Measurements from ENCODE around the gene RHOD. TPM values are rescaled to one million over a fixed set of nuclear protein-coding genes. Genes with fewer than 3 reads are reported as not detected.

The RHOD gene
- total and polyA plus RNA-seq, 4 donors, result 7.3 to 39.3 (median 16.5) TPM

DNA sequence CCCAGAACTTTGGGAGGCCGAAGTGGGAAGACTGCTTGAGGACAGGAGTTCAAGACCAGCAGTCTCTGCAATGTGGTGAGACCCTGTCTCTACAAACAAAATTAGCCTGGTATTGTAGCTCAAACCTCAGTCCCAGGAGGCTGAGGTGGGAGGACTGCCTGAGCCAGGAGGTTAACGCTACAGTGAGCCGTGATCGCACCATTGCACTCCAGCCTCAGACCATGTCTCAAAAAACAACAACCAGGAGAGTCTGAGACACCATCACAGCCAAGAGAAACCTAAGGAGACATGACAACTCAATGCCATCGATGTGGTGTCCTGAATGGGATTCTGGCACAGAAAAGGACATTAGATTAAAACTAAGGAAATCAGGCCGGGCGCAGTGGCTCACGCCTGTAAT lies 34.1 kb downstream of the RHOD start:
- Histone ChIP-seq H3K27me3 (ENCODE audit: control insufficient read depth in 3 of 3, insufficient read depth in 3 of 3, low read length in 2 of 3) (peaks cover 0 to 3% (median 0%) of the 10 kb centered on the region in 3 donors), H3K9ac (ENCODE audit: insufficient read depth in 1 of 2, low read length in 2 of 2) (no peak overlapping the region), H3K27ac (ENCODE audit: low read depth in 1 of 2, low read length in 1 of 2) (no peak overlapping the region), H3K36me3 (ENCODE audit: control insufficient read depth in 4 of 4, insufficient read depth in 4 of 4, low read length in 4 of 4) (no peaks in the 10 kb centered on the region), H3K9me3 (ENCODE audit: control insufficient read depth in 4 of 4, insufficient read depth in 3 of 4, low read length in 3 of 4) (no peaks in the 10 kb centered on the region), H3K4me1 (ENCODE audit: control insufficient read depth in 5 of 5, insufficient read depth in 5 of 5, low read length in 5 of 5) (no peaks in the 10 kb centered on the region), H3K4me3 (no peak overlapping the region)
- whole genome bisulfite sequencing, 2 donors, result 97% methylated on average over 8 of the region's 8 CpGs
- TF ChIP-seq CTCF (IDR thresholded peaks at IDR 0.05; ENCODE audit: control extremely low read depth, extremely low read depth), result no peak
- no peak for DNase-seq
- no peak for ATAC-seq (ENCODE audit: insufficient read depth, low FRiP score)

- H3K4me3 ChIP-seq, result no peak overlapping the region
- no peak overlapping the region for H3K27ac ChIP-seq (ENCODE audit: low read depth in 1 of 2, low read length in 1 of 2)
- no peak for DNase-seq
- TF ChIP-seq CTCF (IDR thresholded peaks at IDR 0.05; ENCODE audit: control extremely low read depth, extremely low read depth), result no peak
- H3K4me1 ChIP-seq (ENCODE audit: control insufficient read depth in 5 of 5, insufficient read depth in 5 of 5, low read length in 5 of 5), result no peaks in the 10 kb centered on the region
- ATAC-seq (ENCODE audit: insufficient read depth, low FRiP score), result no peak
- no peak overlapping the region for H3K9ac ChIP-seq (ENCODE audit: insufficient read depth in 1 of 2, low read length in 2 of 2)
- no peaks in the 10 kb centered on the region for H3K36me3 ChIP-seq (ENCODE audit: control insufficient read depth in 4 of 4, insufficient read depth in 4 of 4, low read length in 4 of 4)
- H3K9me3 ChIP-seq (ENCODE audit: control insufficient read depth in 4 of 4, insufficient read depth in 3 of 4, low read length in 3 of 4), result no peaks in the 10 kb centered on the region
- 64 to 97% methylated on average over 1 of the region's 1 CpG for WGBS, 2 donors
- H3K27me3 ChIP-seq (ENCODE audit: control insufficient read depth in 3 of 3, insufficient read depth in 3 of 3, low read length in 2 of 3), result peaks cover 0 to 3% (median 0%) of the 10 kb centered on the region in 3 donors
Observed at GRCh38 chr11:67095214-67095507, 38.5 kb downstream of the RHOD start.

- TF ChIP-seq CTCF (IDR thresholded peaks at IDR 0.05; ENCODE audit: control extremely low read depth, extremely low read depth), result no peak
- Histone ChIP-seq H3K4me3 (no peak overlapping the region), H3K9ac (ENCODE audit: insufficient read depth in 1 of 2, low read length in 2 of 2) (no peak overlapping the region), H3K36me3 (ENCODE audit: control insufficient read depth in 4 of 4, insufficient read depth in 4 of 4, low read length in 4 of 4) (no peaks in the 10 kb centered on the region), H3K4me1 (ENCODE audit: control insufficient read depth in 5 of 5, insufficient read depth in 5 of 5, low read length in 5 of 5) (no peaks in the 10 kb centered on the region), H3K9me3 (ENCODE audit: control insufficient read depth in 4 of 4, insufficient read depth in 3 of 4, low read length in 3 of 4) (no peaks in the 10 kb centered on the region), H3K27ac (ENCODE audit: low read depth in 1 of 2, low read length in 1 of 2) (no peak overlapping the region), H3K27me3 (ENCODE audit: control insufficient read depth in 3 of 3, insufficient read depth in 3 of 3, low read length in 2 of 3) (no peaks in the 10 kb centered on the region)
- 76 to 81% methylated on average over 6 of the region's 6 CpGs for WGBS, 2 donors
- ATAC-seq (ENCODE audit: insufficient read depth, low FRiP score) (no peak), DNase-seq (no peak)
Observed at GRCh38 chr11:67098799-67099429, 42.3 kb downstream of the RHOD start.

GRCh38 chr11:67099831-67100324 lies 43.2 kb downstream of the RHOD start:
- WGBS, 2 donors, result 82 to 91% methylated on average over 6 of the region's 6 CpGs
- H3K9me3 ChIP-seq (ENCODE audit: control insufficient read depth in 4 of 4, insufficient read depth in 3 of 4, low read length in 3 of 4), result no peaks in the 10 kb centered on the region
- H3K4me3 ChIP-seq, result no peak overlapping the region
- no peaks in the 10 kb centered on the region for H3K4me1 ChIP-seq (ENCODE audit: control insufficient read depth in 5 of 5, insufficient read depth in 5 of 5, low read length in 5 of 5)
- H3K27me3 ChIP-seq (ENCODE audit: control insufficient read depth in 3 of 3, insufficient read depth in 3 of 3, low read length in 2 of 3), result no peaks in the 10 kb centered on the region
- no peak overlapping the region for H3K27ac ChIP-seq (ENCODE audit: low read depth in 1 of 2, low read length in 1 of 2)
- DNase-seq, result no peak
- H3K36me3 ChIP-seq (ENCODE audit: control insufficient read depth in 4 of 4, insufficient read depth in 4 of 4, low read length in 4 of 4), result no peaks in the 10 kb centered on the region
- no peak for ATAC-seq (ENCODE audit: insufficient read depth, low FRiP score)
- TF ChIP-seq CTCF (IDR thresholded peaks at IDR 0.05; ENCODE audit: control extremely low read depth, extremely low read depth), result no peak
- no peak overlapping the region for H3K9ac ChIP-seq (ENCODE audit: insufficient read depth in 1 of 2, low read length in 2 of 2)
